ENCODE measurements around the gene METTL6.

DNA sequence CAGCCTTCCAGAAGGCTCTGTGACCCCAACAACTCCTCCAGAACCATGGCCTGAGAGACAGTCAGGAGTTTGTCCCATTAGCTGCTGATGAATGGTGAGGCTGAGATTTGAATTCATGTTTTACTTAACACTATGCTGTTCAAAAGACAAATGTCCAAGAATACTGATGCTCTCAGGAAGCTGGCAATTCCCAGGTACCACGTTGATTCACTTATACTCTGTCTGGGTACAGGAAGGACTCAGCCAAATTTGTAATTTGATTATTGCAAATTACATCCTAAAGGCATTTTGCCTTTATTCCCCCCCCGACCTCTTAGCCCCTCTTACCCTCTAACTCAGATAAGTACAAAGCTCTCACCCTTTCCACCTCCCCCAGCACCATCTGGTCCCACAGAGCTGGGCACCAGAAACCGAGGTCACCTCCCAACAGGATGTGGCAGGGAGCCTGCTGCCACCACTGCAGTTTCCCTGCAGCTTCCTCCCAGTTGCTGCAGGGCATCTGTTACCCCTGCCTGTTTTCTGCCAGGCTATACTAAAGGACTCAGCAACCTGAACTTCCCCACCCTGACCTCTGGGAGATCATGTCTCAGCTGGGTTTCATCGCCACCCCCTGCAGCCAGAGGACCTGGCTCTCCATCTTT is 33.7 kb upstream of the METTL6 start:
- TF ChIP-seq, protein P1, sequence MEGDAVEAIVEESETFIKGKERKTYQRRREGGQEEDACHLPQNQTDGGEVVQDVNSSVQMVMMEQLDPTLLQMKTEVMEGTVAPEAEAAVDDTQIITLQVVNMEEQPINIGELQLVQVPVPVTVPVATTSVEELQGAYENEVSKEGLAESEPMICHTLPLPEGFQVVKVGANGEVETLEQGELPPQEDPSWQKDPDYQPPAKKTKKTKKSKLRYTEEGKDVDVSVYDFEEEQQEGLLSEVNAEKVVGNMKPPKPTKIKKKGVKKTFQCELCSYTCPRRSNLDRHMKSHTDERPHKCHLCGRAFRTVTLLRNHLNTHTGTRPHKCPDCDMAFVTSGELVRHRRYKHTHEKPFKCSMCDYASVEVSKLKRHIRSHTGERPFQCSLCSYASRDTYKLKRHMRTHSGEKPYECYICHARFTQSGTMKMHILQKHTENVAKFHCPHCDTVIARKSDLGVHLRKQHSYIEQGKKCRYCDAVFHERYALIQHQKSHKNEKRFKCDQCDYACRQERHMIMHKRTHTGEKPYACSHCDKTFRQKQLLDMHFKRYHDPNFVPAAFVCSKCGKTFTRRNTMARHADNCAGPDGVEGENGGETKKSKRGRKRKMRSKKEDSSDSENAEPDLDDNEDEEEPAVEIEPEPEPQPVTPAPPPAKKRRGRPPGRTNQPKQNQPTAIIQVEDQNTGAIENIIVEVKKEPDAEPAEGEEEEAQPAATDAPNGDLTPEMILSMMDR (IDR thresholded peaks at IDR 0.05): no peak
- TF ChIP-seq POLR2AphosphoS5 (IDR thresholded peaks at IDR 0.05; ENCODE audit: insufficient read depth in 1 of 2, low read depth in 1 of 2) (no peak), POLR2A (IDR thresholded peaks at IDR 0.05) (no peak)
